DMS53 treated with DMSO at 0.1 percent for 48 hours (cell line): Measurements from ENCODE around the gene ANKRA2.
"Not testable (repeated sequence)": the region's sequence is repeated elsewhere in the genome, so short reads cannot be mapped to it uniquely, and the experiment has no call there.

Experiments
- DNase-seq: peaks from one replicate; lab custom pipeline; 2025; ENCODE audit not compliant: unreplicated experiment; lab: John Stamatoyannopoulos, UW

ANKRA2 gene

DNA sequence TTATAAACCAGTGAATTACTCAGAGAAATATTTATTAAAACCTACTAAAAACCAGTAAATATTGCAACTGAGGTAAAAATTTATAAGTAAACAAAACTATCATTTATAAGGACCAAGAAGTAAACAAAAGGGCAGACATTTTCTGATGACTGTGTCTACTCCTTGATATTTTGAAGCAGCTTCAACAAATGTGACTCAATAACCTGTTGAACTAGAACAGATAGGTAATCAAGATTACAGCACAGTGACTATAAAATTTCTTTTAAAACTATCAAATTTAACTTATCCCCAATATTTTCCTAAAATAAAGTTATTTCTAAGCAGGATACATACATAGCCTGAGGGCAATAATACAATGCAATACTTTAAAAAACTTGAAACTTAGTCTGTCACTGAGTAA is 12.8 kb downstream of the ANKRA2 start:
- no peak for DNase-seq

DNA sequence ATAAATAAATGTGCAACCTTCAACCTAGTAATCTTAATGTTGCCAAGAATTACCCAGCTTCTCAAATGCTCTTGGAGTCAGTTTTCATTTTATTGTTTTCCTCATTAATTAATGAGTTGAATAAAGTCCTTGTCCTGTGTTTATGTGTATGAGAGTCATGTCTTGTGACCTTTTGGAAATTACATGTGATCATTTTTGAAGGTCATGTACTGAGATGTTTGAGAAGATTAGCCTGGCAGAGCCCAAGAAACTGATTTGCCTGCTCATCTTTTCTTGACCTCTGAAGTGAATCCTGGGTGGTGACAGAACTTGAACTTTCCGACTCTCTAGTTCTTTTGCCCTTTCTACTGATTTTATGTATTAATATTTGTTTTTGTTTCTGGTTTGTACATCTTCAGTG is 15.4 kb downstream of the ANKRA2 start:
- no peak for DNase-seq

DNA sequence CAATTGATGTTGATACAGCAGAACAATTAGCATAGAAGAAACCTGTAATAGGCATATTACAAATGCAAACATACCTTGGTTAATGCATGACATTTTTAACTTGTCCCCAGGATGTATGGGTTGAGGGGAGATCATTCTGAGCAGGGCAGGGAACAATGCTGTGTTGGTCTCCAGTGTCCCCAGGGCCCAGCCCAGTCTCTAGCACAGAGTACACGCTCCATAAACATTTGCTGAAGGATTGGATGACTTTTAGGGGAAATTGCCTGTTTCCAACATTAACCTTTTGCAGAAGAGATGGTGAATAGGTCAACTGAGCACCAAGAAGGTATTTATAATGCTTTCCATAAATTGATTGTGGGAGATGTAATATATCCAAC is 20.0 kb downstream of the ANKRA2 start:
- peak; percentile 16 for DNase-seq

DNA sequence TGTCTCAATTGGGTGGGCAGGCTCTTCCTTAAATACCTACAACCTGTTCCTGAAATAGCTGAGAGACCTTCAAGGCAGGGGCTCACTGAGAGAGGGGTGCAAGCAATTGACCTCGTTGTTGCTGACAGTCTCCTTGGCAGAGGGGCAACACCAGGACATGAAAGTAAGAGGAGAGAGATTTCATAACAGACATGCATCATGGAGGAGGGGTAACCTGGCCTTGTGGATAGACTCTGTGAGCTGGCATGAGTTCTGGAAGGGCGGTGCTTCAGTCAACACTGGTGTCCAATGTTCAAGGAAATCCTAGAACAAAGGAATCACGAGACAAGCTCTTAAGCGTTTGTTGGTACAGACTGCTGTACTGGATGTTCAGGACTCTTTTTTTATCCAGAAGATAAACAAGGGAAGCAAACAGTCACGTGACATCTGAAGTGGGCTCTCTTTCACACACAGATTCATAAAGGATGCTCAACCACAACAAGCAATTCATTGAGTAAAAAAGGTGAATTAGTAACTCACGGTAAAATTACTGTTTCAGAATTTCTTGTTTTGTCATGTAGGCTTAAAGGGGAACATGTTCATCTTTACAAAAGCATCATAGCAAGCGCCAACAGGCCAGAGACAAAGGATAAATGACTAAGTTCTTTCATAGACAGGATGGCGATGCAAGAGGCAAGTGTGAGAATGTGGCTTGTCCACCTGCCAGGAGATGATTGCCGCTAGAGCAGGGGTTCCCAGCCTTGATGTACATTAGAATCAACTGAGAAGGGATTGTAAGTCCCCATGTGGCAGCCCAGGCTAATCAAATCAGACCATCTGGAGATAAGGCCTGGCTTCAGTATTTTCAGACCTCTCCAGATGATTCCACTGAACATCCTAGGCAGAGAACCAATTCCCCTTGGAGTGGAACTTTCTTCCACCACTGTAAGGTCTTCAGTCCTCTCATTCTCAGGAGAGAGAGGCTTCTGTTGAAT is 20.7 kb downstream of the ANKRA2 start:
- DNase-seq, result peak; percentile 99

DNA sequence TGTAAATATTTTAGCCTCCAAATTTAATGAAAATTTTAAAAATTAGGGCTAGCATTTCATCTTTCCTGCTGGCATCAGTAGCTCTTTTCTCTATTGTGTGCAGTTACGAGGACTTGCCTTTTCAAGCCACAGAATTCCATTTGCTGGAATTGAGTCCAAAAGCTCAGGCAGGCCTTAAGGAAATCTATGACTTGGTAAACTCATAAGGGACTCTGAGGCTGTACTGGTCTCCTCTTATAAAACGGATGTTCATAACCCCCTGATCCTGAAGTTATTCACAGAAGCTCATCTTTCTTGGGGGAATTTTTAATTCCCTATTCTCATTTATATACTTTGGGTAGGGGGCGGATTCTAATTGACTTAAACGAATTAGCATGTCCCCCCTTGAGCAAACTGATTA is 23.4 kb downstream of the ANKRA2 start:
- no peak for DNase-seq

DNA sequence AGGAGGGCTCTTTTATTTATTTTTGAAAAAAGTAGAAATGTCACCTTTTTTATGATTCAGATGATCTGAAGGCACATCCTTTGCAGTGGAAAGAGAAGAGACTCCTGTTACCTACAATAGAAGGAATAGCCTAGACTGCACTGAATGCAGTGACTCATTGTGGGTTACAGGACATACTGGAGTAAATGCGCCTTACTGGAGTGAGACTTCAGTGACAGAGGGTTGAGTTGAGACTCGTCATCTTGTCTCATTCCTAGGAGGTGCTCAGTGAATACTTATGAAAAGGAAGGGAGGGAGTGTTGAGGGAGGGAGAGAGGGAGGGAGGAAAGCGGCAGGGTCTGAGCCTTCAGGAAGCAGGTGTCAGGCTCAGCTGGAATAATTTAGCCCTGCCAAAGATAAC is 25.2 kb downstream of the ANKRA2 start:
- peak; percentile 25 for DNase-seq

DNA sequence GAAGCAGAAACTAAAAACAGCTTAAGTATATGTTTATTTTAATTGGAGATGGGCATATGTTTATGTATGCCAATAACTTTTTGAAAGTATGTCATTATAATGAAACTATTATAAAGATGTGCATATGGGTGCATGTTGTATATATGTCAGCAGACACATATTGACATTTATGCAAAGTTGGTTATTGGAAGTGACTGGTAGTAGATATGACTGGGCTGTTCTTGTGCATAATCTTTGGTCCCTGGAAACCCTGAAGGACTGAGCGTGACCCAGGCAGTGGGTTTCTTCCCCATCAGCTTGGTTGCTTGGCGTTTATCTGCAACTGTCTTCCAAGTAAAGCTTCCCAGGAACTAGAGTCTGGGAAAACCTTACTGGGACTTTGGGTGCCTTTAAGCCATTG is 25.7 kb downstream of the ANKRA2 start:
- DNase-seq, result no peak

DNA sequence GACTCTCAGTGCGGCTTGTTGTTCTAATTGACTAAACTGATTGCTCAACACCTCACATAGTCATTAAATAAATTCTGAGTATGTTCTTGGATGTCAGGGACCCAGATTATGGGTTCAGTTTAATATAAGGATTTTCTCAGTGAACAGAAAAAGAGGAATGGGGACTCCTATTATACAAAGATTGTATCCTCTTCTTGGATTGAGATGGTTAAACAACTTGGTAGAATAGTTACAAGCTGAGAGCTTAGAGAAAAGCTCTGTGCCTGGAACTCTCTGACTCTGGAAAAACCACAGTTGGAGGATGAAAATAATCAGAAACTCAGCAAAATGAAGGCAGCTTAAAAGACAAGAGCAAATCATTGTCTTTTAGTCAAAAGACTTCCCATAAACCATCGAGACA is 30.5 kb downstream of the ANKRA2 start:
- no peak for DNase-seq

DNA sequence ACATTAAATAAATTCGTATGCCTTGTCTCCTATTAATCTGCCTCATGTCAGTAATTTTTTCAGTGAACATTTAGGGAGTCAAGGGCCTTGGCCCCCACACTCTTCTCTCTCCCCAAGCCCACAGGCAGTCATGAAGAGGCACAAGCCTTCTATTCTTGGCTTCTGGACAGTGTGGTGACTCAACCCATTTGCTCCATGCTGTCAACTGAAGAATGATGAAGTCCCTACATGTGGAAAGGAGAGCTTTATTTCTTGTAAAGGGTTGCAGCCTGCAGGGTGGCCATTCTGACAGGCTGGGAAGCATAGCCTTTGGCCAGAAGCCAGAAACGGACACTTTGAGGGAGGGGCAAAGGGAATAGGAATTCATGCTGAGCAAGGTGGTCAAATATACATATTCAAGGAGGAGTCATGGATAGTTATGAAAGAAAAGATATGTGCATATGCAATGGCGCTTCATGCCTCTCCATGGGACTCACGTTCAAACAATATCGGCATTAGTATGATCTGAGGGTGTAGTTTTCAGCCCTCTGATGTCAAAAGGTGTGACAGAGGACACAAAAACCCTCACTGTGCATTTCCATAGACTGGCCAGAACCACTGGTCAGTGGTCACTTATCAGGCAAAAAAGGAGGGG is 31.3 kb downstream of the ANKRA2 start:
- no peak for DNase-seq

DNA sequence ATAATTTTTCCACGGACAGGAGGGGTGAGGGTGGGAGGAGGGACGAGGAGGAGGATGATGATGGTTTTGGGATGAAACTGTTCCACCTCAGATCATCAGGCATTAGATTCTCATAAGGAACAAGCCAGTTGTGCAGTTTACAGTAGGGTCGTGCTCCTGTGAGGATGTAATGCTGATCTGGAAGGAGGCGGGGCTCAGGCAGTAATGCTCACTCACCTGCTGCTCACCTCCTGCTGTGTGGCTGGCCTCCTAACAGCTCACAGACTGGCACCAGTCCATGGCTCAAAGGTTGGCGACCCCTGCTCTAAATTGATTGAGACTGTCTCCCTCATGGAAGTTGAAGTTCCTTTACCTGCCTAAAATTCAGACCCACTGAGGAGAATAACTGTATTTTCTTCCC is 33.2 kb downstream of the ANKRA2 start:
- DNase-seq, result no peak

DNA sequence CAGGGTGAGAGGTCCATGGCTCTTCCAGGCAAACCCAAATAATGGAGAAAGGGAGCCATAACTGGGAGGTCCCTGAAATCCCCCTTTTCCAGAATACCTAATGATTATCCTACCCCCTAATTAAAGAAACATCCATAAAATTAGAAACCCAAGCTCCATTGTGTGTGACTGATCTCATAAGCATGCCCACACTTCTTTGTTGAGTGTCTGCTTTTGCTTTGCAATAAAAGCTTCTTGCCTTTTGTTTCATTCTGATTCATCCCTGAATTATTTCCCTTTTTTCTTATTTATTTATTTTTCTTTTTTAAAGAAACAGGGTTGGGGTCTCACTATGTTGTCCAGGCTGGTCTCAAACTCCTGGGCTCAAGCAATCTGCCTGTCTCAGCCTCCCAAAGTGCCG is 34.1 kb downstream of the ANKRA2 start:
- no peak for DNase-seq

DNA sequence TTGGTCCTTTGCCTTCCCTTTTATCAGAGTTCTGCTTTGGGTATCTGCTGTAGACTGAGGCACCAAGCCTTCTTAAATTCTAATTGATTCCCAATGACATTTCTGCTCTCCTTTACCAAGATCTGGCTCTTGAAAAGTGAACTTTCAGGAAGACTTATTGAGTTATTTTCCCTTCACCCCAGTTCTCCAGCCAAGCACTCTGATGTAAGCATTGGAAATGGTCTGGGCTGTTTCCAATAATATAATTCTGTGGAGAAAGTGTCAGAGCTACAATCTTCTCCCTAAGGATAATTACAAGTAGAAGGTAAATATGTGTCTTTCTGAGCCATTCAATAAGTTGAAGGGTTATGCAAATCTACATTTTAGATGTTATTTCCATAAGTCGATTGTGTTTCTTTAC is 36.4 kb downstream of the ANKRA2 start:
- no peak for DNase-seq

DNA sequence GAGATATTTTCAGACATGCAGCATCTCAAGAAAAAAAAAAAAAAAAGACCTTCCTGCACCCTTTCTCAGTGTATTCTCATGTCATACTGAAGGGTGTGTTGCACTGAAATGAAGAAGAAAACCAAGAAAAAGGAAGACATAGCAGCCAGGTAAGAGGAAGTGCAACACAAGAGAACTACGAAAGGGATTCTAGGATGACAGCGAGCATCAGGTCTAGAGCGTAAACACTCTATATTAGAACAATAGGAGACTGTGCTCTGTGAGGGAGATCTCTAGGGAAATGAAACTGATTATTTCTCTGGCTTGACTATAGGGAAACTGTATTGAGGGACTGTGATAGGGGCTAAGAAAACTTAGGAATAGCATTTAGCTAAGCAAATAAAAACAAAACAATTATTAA is 37.2 kb downstream of the ANKRA2 start:
- DNase-seq, result no peak

DNA sequence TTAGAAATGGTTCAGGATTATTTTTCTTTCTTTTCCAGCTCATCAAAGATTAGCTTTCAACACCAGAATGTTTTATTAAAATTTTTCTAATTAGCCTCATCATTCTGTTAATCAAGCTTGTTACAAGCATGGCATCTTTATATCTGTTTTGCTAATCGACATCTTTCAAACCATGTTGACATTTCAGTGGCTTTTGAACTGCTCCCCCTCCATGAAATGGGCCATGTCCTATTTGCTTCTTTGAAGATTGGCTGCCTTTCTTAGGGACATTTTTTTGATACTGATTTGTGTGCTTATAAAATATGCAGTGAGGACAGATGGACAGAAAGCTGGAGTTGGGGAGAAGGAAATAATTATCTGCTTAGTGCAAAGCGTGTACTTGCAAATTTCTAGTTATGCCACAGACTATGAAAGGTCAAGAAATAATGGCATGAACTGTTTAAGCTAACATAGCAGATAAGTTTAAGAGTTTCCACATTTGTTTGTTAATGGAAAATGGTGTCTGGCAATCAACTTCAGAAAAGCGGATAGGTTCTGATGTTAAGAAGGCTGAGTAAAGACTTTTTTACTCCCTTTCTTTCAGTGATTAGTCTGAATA is 39.7 kb downstream of the ANKRA2 start:
- DNase-seq, result no peak

DNA sequence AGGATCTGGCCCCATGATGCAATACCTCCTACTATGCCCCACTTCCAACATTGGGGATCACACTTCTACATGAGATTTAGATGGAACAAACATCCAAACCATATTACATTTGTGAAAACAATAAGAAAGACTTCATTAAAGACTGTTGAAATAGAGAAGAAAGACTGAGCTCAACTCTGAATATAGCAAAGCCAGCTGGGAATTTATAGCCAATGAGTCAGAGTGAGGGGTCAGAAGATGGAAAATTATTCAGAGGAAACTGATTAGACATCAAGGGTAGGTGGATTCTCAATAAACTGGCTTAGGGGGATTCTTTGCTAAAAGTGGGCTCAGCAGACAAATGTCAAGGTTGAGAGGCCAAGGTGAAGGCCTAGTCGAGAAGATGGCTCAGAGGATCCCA is 41.6 kb downstream of the ANKRA2 start:
- DNase-seq, result no peak

DNA sequence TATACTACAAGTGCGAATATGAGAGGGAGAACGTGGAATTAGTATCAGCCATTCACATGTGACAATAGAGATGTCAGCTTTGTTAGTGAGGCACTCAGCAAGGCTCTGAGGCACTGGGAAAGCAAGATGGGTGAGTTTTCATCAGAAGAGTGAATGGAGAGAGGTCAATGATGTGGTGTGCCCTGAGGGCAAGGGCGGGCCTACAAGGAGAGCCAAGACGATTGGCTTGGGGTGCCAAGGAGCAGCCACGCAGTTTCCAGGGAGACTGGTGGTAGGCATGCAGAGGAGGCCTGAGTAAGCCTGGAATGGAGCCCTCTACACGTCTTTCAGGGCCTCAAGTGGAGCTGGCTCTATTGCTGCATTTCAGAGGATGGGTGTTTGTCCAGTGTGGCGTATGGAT is 42.5 kb downstream of the ANKRA2 start:
- DNase-seq, result no peak

DNA sequence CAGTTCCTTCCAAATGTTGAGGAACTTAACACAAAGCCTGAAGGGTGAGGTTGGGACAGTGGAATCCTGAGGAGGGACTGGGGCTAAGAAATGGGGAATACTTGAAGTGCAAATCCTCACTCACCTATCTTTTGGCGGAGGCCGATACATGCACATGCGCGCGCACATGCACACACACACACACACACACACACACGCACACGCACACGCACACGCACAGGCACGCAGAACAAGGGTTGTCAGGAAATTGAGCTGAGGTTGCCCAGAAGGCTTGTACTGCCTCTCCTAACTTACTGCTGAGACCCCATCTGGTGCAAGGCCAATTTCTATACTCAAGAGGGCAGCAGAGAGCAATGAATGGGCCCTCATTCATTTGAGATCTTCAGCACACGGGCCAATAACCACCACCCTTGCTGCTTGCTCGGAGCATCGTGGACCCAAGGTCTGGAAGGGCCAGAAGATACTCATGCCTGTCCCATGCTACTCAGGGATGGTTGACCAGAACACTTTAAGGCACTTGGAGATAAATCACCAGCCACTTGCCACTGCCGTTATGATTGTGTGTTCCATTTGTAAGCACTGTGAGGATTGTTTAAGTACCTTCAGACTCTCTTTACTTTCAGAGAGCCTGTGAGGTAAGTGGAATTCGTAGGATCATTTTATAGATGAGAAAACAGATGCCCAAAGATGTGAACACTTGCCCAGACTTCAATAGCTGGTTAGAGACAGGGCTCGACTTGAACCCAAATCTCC is 45.7 kb downstream of the ANKRA2 start:
- DNase-seq, result peak; percentile 81

DNA sequence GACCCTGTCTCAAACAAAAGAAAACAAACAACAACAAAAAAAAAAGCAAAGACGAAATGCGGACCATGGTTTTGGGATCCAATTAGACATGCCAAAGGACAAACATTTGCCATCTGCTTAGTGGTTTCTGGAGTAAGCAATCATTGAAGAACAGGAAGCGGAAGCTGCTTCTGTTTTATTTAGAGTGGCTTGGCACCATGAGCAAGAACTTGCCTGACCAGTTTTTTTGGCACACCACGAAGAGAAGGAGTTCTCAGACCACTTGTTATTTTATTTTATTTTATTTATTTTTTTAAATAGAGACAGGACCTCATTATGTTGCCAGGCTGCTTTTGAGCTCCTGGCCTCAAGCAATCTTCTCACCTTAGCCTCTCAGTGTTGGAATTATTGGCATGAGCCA is 50.2 kb downstream of the ANKRA2 start:
- DNase-seq, result peak; percentile 91

DNA sequence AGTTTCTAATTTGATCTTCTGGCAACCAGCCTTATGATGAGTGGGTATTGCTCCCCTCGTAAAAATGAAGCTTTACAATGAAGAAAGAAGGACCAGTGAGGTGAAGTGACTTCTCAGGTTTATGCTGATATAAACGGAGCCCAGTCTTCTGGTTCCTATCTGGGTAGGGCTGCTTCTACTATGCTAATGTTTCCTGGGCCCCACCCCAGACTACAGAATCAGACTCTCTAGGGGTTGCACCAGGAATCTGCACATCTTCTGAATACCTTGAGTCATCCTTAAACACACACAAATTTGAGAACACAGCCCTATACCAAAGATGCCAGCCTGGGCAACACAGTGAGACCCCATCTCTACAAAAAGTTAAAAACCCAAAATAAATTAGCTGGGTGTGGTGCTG is 51.0 kb downstream of the ANKRA2 start:
- DNase-seq, result no peak

DNA sequence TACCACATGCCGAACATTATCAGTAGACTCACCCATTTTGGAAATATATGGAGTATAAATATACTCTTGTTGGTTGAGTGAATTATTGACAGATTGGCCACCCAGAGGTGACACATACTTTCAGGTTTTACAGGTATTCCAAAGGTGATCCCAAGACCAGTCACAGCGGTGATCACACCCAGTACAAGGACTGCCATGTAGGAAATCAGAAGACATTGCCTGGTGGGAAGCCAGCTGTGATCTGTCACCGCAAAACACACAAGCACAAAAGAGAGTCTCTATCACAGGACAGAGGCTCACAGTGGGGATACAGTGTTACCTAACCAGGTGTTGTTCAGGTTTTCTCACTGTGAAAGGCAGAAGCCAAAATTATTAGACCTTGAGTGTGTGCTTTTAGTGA is 51.4 kb downstream of the ANKRA2 start:
- no peak for DNase-seq

DNA sequence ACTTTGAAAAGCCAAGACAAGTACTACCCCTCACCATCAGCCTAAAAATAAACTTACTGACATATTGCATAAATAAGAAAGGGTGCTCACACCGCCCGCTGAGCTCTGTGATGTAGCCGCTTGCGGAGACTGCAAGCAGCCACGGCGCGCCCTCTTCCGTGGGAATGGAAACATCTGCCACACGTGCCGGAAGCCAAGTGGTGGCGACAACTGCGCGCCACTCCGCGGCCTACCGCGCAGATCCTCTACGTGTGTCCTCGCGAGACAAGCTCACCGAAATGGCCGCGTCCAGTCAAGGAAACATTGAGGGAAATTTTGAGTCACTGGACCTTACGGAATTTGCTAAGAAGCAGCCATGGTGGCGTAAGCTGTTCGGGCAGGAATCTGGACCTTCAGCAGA is 56.9 kb downstream of the ANKRA2 start:
- not testable (repeated sequence) for DNase-seq
